IPS-NIHi7 (cell line): ENCODE measurements around the gene DDX24.
A peak's percentile ranks its signal among the peaks of the same experiment; 100 is the strongest.

Experiments
- DNase-seq: peaks from one replicate; pipeline ENCODE4 v3.0.0; 2012; ENCODE audit warnings: mixed read lengths; ENCODE audit errors: extremely low spot score

The DDX24 gene

DNA sequence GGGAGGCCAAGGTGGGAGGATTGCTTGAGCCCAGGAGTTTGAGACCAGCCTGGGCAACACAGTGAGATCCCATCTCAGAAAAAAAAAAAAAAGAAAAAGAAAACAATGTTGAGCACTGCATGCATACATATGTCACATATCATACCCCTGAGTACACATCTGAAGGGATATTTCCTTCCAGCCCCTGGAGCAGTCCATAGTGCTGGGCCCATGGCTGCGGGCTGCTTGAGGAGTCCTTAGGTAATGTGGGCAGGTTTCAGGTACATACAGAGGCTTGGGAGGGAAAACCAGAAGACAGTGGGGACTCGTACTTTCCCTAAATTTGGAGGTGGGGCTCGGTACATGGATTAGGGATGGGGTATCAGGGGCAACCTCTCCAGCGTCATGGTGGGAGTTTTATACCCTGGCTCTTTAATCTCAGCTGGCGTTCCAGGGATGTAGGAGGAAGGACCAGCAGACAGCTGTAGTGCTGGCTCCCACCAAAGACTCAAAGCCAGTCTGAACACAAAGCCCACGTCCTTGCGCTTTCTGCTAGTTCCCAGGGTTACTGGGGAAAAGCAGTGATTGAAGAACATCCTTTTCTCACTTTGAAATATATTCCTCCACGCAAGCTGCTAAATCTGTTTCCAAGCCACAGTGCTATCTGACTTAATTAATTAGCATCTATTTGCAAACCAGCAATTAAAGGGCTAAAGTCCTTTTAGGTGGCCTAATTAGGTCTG lies 49.7 kb downstream of the DDX24 start:
- no peak for DNase-seq

DNA sequence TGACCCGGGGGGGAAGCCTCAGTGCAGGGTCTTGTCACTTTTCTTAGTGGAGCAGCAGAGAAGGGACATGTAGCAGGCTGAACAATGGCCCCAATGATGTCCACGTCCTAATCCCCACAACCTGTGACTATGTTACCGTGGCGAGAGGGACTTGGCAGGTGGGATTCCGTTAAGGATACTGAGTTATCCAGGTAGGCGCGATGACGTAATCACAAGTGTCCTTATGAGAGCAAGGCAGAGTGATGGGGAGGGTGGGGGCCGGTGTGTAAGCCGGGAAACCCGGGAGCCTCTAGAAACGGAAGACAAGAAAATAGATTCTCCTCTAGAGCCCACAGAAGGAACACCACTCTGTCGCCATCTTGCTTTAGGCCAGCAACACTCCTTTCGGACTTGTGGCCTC lies 50.4 kb downstream of the DDX24 start:
- no peak for DNase-seq

DNA sequence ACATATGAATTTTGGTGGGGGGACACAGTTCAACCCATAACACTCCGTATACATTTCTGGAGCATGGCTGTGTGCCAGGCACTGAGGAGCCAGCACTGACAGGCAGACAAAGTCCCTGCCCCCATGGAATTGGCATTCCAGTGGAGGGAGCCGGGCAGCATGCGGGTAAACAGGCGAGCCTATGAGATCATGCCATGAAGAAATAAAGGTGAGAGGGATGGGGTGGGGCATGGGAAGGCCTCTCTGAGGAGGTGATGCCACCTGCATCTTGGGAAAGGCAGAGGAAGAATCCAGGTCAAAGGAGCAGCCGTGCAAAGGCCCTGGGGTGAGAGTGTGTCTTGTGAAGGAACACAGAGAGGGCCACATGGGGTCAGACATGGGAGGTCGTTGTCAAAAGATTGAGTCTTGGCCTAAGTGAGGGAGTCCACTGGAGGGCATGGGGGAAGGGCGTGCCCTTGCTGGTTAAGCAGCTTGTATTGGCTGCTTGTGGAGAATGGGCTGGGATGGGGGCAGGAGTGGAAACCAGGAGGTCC lies 51.3 kb downstream of the DDX24 start:
- DNase-seq: no peak

DNA sequence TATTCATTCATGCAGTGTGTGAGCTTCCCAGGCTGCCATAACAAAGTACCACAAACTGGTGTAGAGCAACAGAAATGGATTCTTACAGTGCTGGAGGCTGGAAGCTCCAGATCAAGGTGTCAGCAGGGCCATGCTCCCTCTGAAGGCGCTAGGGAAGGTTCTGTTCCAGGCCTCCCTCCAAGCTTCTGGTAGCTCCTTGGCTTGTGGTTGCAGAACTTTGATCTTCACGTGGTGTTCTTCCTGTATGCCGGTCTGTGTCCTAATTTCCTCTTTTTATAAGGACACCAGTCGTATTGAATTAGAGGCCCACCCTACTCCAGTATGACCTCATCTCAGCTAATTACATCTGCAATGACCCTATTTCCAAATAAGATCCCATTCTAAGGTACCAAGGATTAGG lies 51.7 kb downstream of the DDX24 start:
- DNase-seq: no peak

DNA sequence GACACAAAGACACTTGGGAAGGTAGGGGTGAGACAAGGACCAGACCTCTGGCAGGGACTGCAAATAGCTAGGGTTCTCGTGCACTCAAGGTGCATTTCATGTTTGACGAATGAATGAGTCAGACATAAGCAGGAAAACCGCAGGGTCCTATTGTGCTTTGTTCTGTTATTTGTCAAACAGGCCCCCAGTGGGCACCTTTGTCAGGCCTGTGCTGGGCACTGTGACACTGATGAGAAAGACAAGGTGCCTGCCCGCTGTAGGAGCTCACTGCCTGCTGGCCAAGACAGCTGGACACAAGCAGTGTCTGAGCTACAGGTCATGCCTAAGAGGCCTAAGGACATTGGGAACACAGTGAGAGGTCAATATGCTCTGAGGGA lies 52.6 kb downstream of the DDX24 start:
- DNase-seq: no peak

DNA sequence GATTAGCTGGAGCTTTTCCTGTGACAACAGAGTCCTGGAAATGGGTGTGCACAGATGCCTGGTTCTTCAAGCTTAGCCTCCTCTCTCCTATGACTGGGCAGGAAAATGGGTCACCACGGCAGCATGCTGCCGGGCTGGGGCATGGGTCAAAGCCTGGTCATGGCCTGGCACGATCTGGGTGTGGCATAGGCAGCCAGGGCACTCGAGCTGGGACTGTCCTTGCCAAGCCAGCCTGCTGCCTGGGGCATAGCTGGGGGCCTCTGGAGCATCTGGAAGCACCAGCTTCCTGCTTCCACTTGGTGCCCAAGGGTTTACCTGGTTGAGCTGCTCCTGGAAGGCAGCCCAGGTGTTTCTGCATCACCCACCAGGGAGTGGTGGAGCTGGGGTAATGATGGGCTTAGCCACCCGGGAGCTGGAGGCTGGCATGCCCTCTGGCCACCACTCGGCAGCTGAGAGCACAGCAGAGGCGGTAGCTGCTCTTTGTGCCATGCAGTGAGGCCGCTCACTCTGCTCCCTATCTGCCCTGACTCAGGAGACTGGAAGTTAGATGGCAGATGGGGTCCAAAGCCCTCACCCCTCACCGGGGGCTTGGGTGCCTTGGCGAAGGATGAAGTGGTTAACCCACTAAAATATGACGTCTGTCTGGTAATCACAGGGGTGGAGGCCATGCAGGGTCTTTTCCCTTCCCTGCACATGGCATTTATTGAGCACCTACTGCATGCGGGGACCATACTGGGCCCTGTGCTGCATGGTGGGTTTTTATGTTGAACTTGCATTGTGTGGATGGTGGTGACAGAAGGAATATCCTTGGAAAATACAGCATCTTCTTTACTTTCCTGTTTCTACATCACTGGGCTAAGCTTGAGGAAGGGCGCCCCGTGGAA lies 53.2 kb downstream of the DDX24 start:
- no peak for DNase-seq

DNA sequence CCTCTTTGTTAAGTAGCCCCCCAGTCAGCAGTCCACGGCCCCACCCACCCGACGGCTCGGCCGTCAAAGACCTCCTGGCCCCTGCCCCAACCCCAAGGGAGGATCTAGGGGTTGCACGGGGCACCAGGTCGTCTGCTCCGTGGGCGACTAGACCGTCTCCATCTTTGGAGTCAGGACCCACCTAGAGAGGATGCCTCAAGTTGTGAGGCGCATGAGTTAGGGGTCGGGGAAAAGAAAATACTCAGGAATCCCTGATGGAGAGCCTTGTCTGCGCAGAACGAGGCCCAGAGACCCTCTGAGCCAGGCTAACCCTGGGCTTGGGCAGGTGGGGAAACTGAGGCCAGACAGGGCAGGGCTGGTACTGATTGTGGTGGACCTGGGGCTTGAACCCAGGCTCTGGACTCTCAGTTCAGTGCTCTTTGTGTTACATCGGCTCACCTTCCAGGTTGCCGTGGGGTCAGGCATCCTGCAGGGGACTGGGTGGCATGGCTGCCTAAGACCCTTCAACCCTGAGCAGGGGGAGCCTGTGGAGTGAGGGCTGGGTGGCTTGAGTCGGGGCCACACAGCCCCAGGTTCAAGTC lies 54.0 kb downstream of the DDX24 start:
- DNase-seq: no peak

DNA sequence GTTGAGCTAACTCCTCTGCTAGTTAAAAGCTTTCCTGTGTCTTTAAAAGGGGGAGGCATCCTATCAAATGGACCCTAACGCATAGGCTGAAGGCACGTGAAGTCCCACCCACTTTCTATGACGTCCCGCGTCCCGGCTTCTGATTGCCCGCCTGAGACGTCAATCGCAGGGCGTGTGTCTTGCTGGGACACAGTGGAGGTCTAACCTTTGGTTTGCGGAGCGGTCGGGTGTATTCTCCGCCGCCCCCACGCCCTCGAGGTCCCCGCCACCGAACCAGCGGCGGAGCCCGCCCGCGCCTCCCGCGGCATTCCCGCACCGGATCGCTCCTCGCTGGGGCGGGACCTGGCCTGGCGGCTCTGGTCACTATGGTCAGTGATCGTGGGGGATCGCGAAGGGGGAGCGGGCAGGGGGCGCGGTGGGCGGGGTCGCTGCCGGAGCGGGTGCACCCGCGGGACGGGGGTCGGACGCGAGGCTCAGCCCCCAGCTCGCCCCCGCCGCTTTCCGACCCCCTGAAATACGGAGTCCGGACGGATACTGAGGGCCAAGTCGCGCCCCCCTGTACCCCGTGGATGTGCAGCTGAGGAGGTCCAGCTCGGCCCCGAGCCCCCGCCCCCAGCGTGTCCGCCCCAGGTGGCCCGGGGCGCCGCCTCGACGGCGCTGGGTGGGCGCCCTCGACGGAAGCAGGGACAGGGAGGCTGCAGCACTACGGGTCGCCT lies 54.7 kb downstream of the DDX24 start, which contains the start of gene OTUB2:
Gene OTUB2 (plus strand): TSS at position 168 of the 716 bp plus-strand sequence. CDS start 198 bp downstream, at position 366.
- DNase-seq: peak; percentile 100

DNA sequence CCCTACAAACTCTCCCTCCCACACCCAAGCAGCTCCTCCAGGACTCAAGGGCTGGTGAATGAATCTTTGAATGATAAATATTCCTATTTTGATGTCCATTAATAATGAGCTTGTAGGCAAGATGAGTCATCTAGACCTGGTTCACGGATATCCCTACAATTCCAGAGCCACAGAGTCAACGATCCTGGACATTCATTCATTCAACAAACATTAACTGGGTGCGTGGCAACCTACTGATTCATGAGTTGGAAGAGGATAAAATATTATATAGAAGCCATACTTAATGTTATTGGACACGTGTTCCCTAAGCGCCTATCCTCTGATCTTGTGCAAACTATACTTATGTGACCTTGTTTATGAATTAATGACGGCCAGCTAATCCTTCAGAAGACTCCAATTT lies 55.3 kb downstream of the DDX24 start:
- DNase-seq: no peak

DNA sequence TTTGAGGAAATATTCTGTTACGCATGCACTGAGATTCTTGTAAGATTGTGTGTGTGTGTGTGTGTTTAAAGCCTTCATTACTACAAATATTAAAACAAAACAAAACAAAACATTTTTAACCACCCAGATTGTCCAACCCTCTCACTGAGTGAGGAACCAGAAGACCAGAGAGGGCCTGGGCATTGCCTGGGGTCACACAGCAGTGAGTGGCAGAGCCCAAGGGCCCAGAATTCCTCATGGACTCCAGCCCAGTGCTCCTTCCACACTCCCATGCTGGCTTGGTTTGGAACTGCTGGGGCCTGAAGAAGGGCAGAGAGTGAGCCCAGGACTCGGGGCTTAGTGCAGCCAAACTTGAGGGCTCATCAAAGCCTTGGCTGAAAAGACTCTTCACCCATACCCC lies 56.5 kb downstream of the DDX24 start:
- no peak for DNase-seq

DNA sequence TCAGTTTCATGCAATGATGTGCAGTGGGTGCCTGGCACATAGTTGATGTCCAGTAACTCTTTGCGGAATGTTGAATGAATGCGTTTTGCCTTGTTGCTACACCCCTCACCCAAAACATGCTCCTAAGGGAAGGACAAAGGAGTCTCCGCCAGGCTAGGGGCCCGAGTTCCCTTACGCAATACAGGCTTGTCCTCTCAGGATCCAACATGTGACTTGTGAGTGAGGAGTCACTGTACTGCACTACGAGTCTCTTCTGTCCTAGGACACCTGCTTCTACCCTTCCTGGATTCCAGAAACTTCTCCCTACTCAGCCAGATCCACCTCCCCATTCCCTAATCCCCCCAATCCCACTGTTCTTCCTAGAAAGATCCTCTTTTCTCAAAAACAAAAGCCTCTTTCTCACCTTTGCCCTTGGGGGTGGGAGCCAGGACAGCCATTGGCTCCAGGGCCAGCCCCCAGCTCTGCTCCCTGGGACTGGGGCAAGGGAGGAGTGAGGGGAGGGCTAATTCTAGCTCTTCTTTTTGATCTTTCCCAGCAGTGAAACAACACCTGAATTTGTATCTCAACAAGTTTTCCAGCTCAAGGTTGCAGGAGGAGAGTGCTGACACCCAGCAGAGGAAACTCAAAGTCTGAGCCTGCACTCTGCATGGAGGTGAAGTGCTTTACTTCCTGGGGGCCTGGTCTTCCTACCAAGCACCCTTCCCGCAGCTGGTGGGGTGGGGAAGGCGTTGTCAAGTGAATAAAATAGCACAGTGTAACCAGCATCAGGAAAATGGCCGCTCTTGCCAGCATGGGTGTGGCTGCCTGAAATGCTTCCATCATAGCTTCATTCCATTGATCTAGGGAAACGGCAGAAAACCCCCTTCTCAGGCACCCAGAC lies 58.2 kb downstream of the DDX24 start:
- DNase-seq: no peak

DNA sequence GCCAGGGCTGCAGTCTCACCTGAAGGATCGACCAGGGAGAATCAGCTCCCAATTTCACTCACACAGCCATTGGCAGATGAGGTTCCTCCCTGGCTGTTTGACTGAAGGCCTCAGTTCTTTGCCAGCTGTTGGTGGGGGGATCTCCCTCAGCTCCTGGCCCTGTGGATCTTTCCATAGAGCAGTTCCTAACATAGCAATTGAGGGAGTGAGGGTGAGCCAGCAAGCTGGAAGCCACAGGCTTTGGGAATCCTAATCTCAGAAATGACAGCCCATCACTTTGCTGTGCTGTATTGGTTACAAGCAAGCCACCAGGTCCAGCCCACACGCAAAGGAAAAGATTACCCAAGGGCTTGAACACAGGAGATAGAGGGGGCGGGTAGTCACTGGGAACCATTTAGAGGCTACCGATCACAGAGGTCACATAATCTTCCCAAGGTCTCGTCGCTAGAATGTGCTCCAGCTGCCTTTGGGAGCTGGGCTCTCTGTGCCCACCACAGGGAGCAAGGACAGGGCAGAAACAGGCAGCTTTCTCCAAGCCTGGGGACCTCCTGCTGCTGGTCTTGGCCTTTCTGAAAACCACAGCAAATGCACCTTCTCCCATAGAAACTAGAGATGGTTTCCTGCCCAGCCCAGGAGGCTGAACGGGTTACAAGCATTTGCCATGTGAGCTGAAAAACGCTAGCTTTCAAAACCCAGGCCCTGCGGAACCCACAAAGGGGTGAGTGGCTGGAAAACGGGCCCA lies 59.4 kb downstream of the DDX24 start:
- no peak for DNase-seq

DNA sequence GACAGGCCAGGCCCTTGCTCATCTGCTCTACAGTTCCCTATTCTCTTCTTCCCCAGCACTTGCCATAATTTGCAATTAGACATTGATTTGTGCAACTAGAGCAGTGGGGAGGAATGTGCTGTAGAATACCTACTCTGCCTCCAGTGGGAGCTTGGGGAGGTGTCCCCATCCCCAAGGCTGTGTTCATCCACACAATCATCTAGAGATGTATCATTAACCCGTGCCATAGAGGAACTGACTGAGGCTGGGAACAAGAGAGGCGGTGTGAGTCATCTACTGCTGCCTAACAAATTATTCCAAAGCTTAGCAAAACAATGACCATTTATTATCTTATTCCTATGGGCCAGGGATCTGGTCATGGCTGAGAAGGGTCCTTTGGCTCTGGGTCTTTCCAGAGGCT lies 60.0 kb downstream of the DDX24 start:
- no peak for DNase-seq

DNA sequence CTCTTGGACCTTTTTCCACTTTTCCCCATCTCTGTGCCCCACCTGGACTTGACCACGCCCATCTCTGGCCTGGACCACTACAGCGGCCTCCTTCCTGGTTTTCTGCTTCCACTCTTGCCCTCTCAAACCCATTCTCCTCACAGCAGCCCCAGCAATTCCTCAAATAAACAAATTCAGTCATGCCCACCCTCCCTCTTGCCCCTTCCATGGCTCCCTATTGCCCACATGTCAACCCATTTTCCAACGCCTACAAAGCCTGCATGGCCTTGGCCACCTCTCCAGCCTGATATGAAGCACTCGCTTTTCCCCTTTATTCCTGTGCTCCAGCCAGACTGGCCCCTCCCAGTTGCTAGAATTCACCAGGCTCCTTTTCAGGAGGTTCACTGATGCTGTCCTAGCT lies 60.7 kb downstream of the DDX24 start:
- no peak for DNase-seq

DNA sequence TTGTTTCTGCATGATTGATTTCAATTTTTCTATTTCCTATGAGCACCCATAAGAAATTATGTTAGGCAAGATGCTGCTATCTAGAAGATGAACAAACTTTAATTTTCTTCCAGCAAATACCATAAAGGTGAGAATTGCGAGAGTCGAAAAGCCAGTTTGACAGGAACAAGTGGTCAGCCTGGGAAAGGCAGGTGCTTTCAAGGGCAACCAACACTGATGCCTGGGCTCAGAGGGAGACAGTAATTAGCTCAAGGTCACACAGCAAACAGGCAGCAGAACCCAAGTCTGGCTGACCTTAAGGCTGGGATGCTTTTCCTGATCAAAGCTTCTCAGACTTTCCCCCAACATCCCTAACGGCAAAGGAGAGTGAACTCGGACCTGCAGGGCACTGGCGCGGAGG lies 61.7 kb downstream of the DDX24 start:
- no peak for DNase-seq

DNA sequence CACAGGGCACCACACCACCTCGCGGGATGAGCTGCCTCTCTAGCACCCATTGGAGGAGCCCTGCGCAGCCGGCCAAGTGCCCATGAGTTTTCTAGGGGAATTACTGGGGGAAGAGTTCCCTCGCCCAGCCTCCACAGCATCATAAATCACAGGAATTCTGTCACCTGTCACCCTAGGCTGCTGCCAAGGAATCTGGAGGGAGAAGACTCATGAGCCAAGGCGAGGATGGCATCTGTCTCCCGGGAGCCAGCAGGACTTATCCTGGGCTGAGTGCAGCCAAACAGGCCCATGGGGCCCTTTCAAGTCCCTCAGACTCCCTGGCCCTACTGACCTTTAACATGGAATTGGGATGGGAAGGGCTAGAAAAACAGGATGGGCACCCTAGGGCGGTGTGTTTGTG lies 62.7 kb downstream of the DDX24 start:
- no peak for DNase-seq

DNA sequence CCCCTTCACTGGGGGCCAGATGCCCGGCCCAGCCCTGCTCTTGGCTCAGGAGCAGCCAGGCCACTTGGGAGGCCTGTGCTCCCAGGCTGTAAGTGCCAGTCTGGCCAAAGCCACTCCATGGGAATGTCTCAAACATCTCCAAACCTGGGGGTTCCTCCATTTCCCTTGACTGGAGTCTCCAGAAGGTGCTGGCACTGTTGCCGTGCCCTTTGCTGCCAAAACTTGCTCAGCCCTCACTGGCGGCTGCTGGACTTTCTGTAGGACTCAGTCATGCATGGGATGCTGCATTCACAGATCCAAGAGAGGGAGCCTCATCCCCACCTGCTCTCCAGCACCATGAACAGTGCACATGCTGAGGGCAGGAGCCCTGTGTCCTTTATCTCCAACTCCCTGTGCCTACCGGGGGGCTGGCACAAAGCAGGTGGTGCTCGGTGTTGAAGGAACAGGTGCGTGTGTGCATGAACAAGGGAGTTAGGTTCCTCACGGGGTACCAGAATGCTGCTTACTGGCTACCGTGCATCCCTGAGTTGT lies 64.5 kb downstream of the DDX24 start:
- no peak for DNase-seq

DNA sequence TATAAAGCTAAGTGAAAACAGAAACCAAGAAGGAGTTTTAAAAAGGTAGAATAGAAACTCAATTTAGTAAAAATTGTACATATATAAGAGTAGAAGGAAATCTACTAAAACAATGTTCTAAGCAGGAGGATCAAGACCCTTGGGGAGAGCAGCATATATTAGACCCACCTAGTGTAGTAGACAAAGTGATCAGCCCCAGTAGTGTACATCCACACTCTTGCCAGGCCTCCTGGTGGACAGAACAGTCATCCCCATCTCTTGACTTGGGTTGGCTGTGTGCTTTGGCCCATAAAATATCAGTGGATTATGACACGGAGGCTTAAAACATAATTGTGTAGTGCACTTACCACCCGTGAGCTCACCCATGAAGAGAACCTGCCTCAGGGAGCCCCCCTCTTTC lies 65.8 kb downstream of the DDX24 start:
- no peak for DNase-seq

DNA sequence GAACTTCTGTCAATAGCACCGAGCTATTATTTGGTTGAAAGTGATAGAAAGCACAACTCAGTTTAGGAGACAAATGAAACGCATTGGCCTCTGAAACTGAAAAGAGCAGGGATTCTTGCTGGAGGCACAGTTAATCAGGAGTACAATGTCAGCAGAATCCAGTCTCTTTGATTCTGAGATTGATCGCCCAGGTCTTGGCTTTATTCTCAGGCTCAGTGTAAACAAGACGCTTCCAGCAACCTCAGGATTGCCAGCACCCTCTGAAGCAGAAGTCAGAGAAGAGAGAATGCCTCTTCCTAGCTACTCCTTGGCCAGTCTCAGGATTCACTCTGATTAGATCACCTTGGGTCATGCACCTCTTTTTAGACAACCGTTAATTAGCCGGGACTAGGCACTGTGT lies 66.6 kb downstream of the DDX24 start:
- DNase-seq: no peak

DNA sequence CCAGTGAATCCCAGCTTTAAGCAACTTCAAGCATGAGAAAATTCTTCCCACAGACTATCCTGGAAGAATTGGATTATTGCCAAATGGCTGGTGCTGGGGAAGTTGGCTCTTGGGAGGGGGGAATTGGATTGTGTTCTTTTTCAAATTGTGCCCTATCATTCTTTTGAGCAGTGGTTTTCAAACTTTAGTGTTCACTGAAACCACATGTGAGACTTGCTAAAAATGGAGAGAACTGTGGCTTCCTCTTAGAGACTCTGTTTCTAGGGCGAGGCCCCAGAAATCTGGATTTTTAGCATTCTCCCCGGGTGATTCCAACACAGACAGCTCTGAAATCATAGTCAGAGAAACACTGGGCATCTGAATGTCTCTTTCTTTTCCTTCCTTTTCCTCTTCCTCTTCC lies 69.2 kb downstream of the DDX24 start:
- DNase-seq: no peak
